RWPE1 (cell line): ENCODE data around the gene SMIM22.

Experiments used
- CTCF ChIA-PET: fragments of 350-600 bp; sonication (Branson Sonifier 250); formaldehyde crosslinking; extraction: SDS; loops from one replicate; lab custom pipeline; 2021; lab: Yijun Ruan, JAX
- POLR2A ChIA-PET: fragments of 400-600 bp; formaldehyde crosslinking; extraction: SDS; loops from one replicate; lab custom pipeline; 2020; ENCODE audit warnings: antibody characterized with exemption; ENCODE audit not compliant: low non-redundant PET; lab: Yijun Ruan, JAX
- DNase-seq: peaks from one replicate; pipeline ENCODE4 v3.0.0; 2012; ENCODE audit warnings: low spot score
- H3K27ac ChIP-seq: fragments of 450-650 bp; 2 replicates; pipeline ENCODE4 v1.5.1; 2017
- CTCF ChIP-seq: fragments of 450-650 bp; conservative IDR thresholded peaks from 2 replicates; pipeline ENCODE4 v1.5.1; 2017; ENCODE audit warnings: low read depth, mild to moderate bottlenecking

SMIM22 gene

GRCh38 chr16:4785758-4786433 lies 9.3 kb upstream of the SMIM22 start:
- H3K27ac ChIP-seq = no peak overlapping the region
- DNase-seq = no peak
- CTCF ChIA-PET = no interaction called here
- no peak for TF ChIP-seq CTCF
- POLR2A ChIA-PET = interaction anchor here (0.6 kb wide), 1 partner anchor 17 kb away, joined by 5 read pairs; no protein-coding TSS in a partner anchor

- H3K27ac ChIP-seq = peak overlapping the region; percentile 15
- no peak for DNase-seq
- TF ChIP-seq CTCF = no peak
- POLR2A ChIA-PET = no interaction called here
- CTCF ChIA-PET = interaction anchor here (1.2 kb wide), 1 partner anchor 12 kb away, joined by 7 read pairs; no protein-coding TSS in a partner anchor
Measured at GRCh38 chr16:4787068-4787467, 8.1 kb upstream of the SMIM22 start.

- no peak for TF ChIP-seq CTCF
- H3K27ac ChIP-seq = peak within 1 kb of the TSS; percentile 15
- CTCF ChIA-PET = interaction anchor here (0.5 to 1.2 kb wide), 3 partner anchors 11 to 21 kb away, joined by 3 to 7 read pairs (median 5); partner anchors contain the start of gene ZNF500
- DNase-seq = no peak
- POLR2A ChIA-PET = no interaction called here
Measured at GRCh38 chr16:4787627-4788482, 7.3 kb upstream of the SMIM22 start, which contains the start of gene SEPTIN12. SEPTIN12 (minus strand) TSS chr16:4788345; CDS start chr16:4787645, 700 bp downstream.

- DNase-seq = no peak
- ChIA-PET POLR2A (no interaction called here), CTCF (interaction anchor here (0.6 to 1.2 kb wide), 3 partner anchors 11 to 233 kb away, joined by 3 to 7 read pairs (median 5); partner anchors contain the start of gene ZNF500)
- H3K27ac ChIP-seq = no peak overlapping the region
- TF ChIP-seq CTCF = no peak
Measured at GRCh38 chr16:4788489-4788889, 6.7 kb upstream of the SMIM22 start.

GRCh38 chr16:4788910-4789309 lies 6.3 kb upstream of the SMIM22 start:
- TF ChIP-seq CTCF = no peak
- CTCF ChIA-PET = interaction anchor here (0.6 to 0.7 kb wide), 2 partner anchors 22 to 232 kb away, joined by 3 to 5 read pairs; partner anchors contain the start of gene ZNF500
- POLR2A ChIA-PET = no interaction called here
- H3K27ac ChIP-seq = no peak overlapping the region
- no peak for DNase-seq

GRCh38 chr16:4790261-4790660 lies 4.9 kb upstream of the SMIM22 start:
- no peak for DNase-seq
- no peak overlapping the region for H3K27ac ChIP-seq
- CTCF ChIA-PET = no interaction called here
- TF ChIP-seq CTCF = no peak
- POLR2A ChIA-PET = no interaction called here
